C4-2B (cell line): ENCODE data around the gene KIF2A.

Source experiments
- H3K27ac ChIP-seq: fragments of 450-650 bp; 2 replicates; pipeline ENCODE4 v1.5.1; 2017
- CTCF ChIP-seq: fragments of 450-650 bp; conservative IDR thresholded peaks from 2 replicates; pipeline ENCODE4 v1.5.1; 2017; ENCODE audit warnings: mild to moderate bottlenecking
- ZFX ChIP-seq: fragments of 450-650 bp; IDR thresholded peaks from 2 replicates; pipeline ENCODE4 v1.6.1; 2017

Gene KIF2A

DNA sequence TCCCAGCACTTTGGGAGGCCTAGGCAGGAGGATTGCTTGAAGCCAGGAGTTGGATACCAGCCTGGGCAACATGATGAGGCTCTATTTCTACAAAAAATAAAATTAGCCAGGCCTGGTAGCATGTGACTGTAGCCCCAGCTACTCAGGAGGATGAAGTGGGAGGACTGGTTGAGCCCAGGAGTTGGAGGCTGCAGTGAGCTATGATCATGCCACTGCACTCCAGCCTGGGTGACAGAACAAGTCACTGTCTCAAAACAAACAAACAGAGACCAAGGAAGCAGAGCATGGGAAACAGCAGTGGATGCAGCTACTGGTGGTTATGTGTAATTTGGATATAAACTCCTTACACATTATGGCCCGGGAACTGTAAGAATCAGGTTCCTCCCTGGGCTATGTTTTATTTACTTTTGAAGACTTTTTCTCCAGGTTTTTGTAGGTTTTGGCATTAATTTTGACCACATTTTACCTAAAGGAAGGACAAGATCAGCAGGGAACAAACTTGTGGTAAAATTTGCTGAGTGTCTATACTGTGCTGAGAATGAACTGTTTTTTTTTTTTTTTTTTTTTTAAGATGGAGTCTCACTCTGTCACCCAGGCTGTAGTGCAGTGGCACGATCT is 8.3 kb downstream of the KIF2A start:
- peak overlapping the region; percentile 19 for H3K27ac ChIP-seq
- no peak for TF ChIP-seq CTCF
- TF ChIP-seq ZFX = no peak

DNA sequence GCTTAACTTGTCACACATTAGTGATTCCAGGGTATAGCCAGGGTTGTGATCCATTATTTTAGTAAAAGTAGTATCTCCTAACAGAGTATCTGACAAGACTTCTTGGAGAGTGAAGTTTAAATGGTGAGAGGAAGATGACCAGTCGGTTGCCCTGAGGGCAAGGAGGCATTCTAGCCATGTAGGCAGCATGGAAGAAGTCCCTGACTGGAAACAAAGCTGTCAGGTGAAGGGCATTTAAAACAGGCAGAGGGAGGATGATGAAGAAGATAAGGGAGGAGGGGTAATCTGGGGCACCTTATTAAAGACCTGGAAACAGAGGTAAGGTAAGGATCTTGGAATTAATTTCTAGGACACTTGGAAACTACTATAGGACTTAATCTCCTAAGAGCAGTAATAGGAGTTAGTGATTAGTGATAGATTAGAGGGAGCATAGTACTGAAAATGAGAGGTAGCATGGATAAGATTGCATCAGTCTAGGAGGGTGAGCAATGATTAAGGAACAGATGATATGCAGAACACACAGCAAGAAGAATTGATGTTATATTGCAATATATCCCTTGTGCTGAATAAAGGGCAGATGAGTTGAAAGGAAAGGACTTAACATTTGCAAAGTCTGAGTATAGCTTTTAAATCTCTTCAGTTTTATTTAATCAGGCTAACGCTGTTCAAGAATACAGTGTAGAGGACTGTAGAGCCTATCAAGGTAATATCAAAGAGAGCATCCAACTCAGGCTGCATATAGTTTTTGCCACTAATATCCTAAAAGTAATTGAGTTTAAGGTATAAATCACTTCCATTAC is 9.6 kb downstream of the KIF2A start:
- no peak for TF ChIP-seq ZFX
- TF ChIP-seq CTCF = no peak
- no peak overlapping the region for H3K27ac ChIP-seq

- no peak overlapping the region for H3K27ac ChIP-seq
- TF ChIP-seq ZFX (no peak), CTCF (no peak)
These were observed 10.1 kb downstream of the KIF2A start for GRCh38 chr5:62316176-62316502.

- H3K27ac ChIP-seq = no peak overlapping the region
- TF ChIP-seq ZFX = no peak
- no peak for TF ChIP-seq CTCF
These were observed 11.8 kb downstream of the KIF2A start for GRCh38 chr5:62317810-62318209.

DNA sequence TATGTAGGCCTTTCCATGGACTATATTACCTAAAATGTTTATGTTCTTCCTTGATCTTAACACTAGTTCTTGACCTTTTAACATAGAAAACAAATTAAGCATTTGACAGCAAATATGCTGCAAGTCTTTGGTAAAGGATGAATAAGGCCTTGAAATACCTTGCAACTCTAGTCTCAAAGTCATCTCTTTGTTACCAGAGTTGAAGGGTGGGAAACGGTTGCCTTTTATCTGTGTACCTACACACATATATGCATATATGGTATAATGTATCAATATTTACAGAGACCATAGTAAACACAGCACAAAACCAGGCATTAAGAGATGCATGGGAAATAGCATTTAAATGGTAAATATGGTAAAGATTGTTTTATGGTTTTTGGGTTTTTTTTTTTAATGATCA is 16.5 kb downstream of the KIF2A start:
- no peak overlapping the region for H3K27ac ChIP-seq
- TF ChIP-seq ZFX = no peak
- TF ChIP-seq CTCF = no peak

- no peak for TF ChIP-seq ZFX
- no peak for TF ChIP-seq CTCF
- no peak overlapping the region for H3K27ac ChIP-seq
These were observed 20.3 kb downstream of the KIF2A start for GRCh38 chr5:62326302-62326701.

- H3K27ac ChIP-seq = no peak overlapping the region
- TF ChIP-seq ZFX (no peak), CTCF (no peak)
These were observed 20.7 kb downstream of the KIF2A start for GRCh38 chr5:62326702-62327101.
